C4-2B (cell line): Measurements from ENCODE around the gene PBLD.
"Not testable (repeated sequence)": the region's sequence is repeated elsewhere in the genome, so short reads cannot be mapped to it uniquely, and the experiment has no call there.

ENCODE experiments used
- H3K27ac ChIP-seq: fragments of 450-650 bp; 2 replicates; pipeline ENCODE4 v1.5.1; 2017
- ZFX ChIP-seq: fragments of 450-650 bp; IDR thresholded peaks from 2 replicates; pipeline ENCODE4 v1.6.1; 2017
- TF ChIP-seq, protein P1 (sequence below): fragments of 450-650 bp; conservative IDR thresholded peaks from 2 replicates; pipeline ENCODE4 v1.5.1; 2017; ENCODE audit warnings: mild to moderate bottlenecking

The PBLD gene

GRCh38 chr10:68288717-68289116, 44.0 kb downstream of the PBLD start:
- no peak overlapping the region for H3K27ac ChIP-seq

DNA sequence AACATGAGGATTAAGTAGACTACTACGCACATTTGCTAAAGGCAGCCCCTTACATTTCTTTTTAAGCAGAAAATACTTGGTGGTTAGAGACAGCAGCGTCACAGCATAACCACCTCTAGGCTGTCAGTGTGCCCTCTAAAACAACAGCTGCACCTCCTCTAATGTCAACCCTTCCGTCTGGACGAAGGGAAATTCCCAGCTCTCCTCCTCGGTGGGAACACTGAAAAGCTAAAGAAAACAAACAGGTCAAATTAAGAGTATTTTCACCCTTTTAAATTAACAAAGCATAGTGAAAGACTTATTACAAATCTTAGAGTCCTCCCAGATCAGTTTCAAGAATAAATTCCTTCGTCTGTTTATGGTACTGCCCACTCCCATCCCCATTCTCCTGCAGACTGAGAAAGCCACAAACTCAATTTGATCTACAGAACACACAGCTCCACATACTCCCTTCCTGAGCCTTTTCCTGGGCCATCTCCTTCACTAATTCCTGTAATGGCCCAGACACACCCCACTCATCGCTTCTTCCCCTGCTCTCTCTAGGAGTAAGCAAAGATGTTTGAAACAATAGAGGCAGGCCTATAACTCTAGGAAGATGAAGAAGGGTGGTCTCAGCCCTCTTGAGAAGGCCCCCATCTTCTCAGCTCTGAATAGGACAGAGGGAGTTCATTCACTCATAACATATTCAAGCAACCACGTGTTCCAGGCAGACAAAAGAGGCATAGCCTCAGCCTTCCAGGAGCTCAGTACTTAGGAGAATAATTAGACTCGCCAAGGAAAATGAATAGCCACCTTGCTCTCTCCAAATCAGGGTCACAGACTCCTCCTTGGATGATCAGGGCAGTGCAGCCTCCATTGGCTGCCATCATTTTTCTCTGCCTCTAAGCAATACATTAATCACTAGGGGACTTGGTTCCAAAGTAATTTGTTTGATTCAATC, 48.4 kb downstream of the PBLD start:
- no peak for TF ChIP-seq ZFX
- TF ChIP-seq, protein P1, sequence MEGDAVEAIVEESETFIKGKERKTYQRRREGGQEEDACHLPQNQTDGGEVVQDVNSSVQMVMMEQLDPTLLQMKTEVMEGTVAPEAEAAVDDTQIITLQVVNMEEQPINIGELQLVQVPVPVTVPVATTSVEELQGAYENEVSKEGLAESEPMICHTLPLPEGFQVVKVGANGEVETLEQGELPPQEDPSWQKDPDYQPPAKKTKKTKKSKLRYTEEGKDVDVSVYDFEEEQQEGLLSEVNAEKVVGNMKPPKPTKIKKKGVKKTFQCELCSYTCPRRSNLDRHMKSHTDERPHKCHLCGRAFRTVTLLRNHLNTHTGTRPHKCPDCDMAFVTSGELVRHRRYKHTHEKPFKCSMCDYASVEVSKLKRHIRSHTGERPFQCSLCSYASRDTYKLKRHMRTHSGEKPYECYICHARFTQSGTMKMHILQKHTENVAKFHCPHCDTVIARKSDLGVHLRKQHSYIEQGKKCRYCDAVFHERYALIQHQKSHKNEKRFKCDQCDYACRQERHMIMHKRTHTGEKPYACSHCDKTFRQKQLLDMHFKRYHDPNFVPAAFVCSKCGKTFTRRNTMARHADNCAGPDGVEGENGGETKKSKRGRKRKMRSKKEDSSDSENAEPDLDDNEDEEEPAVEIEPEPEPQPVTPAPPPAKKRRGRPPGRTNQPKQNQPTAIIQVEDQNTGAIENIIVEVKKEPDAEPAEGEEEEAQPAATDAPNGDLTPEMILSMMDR = no peak
- H3K27ac ChIP-seq = no peak overlapping the region

More at GRCh38 chr10:68288717-68289116, 44.0 kb downstream of the PBLD start:
- TF ChIP-seq, protein P1 = no peak
- no peak for TF ChIP-seq ZFX

GRCh38 chr10:68280758-68281157, 52.0 kb downstream of the PBLD start:
- no peak for TF ChIP-seq ZFX
- TF ChIP-seq, protein P1 = no peak
- H3K27ac ChIP-seq = no peak overlapping the region

GRCh38 chr10:68278906-68279753, 53.6 kb downstream of the PBLD start:
- not testable (repeated sequence) for H3K27ac ChIP-seq

- not testable (repeated sequence) for H3K27ac ChIP-seq
Observed at GRCh38 chr10:68277814-68278213, 54.9 kb downstream of the PBLD start.

DNA sequence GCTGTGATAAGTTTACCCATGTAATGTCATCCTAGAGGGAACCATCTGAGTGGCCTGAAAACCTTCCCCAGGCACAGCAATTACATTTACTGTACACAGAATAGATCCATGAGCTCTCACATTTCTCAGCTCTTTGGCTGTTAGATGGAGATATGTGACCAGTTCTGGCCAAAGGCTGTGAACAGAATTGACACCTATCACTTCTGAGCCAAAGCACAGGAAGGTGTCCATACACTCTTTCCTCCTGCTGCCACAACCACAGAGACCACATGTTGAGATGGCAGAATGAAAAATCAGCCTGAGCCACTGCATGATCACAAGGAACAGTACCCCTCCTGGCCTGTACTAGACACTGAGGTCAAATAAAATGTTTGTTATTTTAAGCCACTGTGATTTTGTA, 56.5 kb downstream of the PBLD start:
- H3K27ac ChIP-seq = no peak overlapping the region
- TF ChIP-seq, protein P1 = no peak
- no peak for TF ChIP-seq ZFX

DNA sequence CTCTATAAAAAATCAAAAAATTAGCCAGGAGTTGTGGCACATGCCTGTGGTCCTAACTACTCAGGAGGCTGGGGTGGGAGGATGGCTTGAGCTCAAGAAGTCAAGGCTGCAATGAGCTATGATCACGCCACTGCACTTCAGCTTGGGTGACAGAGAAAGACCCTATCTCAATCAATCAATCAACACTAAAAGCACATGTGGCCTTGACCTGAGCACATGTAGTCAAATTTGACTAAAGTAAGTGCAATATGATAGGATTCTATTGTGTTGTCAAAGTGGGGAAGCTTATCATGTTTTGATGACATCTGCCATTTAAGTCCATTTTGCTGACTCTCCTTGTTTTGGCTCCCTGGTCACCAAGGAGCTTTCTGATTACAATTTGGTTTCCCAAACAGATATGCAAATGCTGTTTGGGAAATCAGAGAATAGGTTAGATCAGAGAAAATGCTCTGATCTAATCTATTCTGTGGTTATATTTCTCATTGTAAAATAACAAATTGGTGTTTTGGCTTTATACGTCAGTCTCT, 57.1 kb downstream of the PBLD start:
- no peak for TF ChIP-seq ZFX
- TF ChIP-seq, protein P1 = no peak
- H3K27ac ChIP-seq = no peak overlapping the region

GRCh38 chr10:68272833-68273232, 59.9 kb downstream of the PBLD start:
- no peak overlapping the region for H3K27ac ChIP-seq

More at GRCh38 chr10:68272833-68273232, 59.9 kb downstream of the PBLD start:
- TF ChIP-seq, protein P1 = no peak
- TF ChIP-seq ZFX = no peak
